Measurements from ENCODE around the gene LRRN2. TPM values are rescaled to one million over a fixed set of nuclear protein-coding genes. Genes with fewer than 3 reads are reported as not detected.

LRRN2 gene
- total RNA-seq, 1 donor: under 0.01 TPM

DNA sequence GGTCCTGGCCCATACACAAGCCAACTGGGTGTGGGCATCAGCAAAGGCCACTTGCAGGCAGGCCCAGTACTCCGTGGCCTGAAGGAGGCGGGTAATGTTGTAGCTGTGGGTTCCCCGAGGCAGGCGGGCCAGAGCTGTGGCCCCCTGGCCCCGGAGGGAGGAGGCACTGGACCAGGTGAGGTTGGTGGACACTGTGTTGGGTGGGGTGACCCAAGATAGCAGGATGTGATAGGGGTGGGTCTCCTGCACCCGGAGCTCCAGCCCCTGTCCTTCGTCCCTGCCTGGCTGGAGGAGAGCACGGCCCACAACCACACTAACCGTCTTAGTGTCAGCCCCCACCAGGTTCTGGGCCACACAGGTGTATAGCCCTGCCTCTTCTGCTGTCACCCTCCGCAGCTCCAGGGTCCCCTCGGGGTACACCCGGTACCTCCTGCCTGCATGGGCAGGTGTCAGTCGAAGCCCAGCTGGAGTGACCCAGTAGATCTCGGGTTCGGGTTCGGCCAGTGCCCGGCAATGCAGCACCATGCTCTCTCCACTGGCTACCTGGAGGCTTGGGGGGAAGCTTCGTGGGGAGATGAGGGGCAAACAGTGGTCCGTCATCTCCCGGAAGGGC is 67.3 kb downstream of the LRRN2 start:
- TF ChIP-seq, protein P1, sequence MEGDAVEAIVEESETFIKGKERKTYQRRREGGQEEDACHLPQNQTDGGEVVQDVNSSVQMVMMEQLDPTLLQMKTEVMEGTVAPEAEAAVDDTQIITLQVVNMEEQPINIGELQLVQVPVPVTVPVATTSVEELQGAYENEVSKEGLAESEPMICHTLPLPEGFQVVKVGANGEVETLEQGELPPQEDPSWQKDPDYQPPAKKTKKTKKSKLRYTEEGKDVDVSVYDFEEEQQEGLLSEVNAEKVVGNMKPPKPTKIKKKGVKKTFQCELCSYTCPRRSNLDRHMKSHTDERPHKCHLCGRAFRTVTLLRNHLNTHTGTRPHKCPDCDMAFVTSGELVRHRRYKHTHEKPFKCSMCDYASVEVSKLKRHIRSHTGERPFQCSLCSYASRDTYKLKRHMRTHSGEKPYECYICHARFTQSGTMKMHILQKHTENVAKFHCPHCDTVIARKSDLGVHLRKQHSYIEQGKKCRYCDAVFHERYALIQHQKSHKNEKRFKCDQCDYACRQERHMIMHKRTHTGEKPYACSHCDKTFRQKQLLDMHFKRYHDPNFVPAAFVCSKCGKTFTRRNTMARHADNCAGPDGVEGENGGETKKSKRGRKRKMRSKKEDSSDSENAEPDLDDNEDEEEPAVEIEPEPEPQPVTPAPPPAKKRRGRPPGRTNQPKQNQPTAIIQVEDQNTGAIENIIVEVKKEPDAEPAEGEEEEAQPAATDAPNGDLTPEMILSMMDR (IDR thresholded peaks at IDR 0.05; ENCODE audit: insufficient read depth, low read depth, low read length): no peak
- no peak overlapping the region for H3K4me3 ChIP-seq (ENCODE audit: low read depth, low read length)
- no peak for DNase-seq (ENCODE audit: low read depth)

DNA sequence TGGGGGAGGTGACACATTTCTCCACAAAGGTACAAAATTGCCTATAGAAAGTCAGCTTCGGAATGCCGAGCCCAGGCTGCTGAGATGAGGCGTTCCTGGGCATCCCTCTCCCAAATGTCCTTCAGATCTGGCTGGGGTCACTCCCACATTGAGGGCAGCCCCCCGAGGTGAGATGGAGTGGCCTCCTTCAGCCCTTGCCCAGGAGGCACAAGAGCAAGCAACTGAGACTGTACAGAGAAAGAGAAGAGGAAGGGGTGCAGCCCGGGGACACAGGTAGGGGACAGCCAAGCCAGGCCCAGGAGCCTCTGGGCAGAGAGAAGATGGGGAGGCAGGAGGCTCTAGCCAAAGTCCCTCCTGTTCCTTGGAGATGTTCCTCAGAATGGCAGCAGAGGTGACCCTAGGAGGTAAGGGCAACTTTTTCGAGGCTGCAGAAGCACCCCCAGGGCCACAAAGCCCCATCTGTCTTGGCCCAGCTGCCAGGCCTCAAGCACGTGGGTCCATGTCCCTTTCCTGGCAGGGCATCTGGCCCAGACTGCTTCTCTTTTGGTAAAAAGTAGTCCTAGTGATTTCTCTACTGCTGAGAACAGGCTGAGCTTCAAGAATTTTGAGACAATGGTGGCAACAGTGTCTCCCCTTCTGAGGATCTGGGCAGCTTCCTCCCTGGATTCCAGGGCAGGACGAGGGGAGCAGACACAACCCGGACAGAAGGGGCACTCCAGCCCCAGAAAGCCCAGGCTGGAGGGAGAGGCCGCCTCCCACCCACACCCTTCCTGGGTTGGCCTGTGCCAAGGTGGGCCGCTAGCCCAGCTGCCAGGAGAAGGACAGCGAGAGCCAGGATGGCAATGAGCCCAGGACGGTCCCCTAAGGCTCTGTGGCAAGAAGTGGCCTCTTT is 68.0 kb downstream of the LRRN2 start:
- no peak overlapping the region for H3K4me3 ChIP-seq (ENCODE audit: low read depth, low read length)
- TF ChIP-seq, protein P1 (IDR thresholded peaks at IDR 0.05; ENCODE audit: insufficient read depth, low read depth, low read length): no peak

DNA sequence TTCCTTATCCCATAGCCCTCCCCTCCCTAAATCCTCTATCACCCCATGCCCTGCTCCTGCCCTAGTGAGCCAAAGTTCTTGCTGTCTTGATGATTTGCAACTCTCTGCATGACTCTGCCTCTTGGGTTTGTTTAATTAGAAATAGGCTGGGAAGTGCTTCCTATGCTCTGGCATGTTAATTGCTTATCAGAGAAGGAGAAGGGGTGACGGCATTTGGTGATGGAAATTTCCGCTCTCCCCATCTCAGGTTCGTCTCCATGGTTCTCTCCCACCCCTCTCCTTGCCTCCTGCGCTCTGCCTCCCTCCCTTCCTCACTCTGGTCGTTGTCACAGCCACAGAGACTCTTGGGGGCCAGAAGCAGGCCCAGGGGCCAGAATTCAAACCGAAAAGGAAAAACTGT is 68.9 kb downstream of the LRRN2 start:
- TF ChIP-seq, protein P1 (IDR thresholded peaks at IDR 0.05; ENCODE audit: insufficient read depth, low read depth, low read length): no peak
- DNase-seq (ENCODE audit: low read depth): no peak
- H3K4me3 ChIP-seq (ENCODE audit: low read depth, low read length): no peak overlapping the region

More for the DNA sequence above, 68.0 kb downstream of the LRRN2 start:
- no peak for DNase-seq (ENCODE audit: low read depth)

DNA sequence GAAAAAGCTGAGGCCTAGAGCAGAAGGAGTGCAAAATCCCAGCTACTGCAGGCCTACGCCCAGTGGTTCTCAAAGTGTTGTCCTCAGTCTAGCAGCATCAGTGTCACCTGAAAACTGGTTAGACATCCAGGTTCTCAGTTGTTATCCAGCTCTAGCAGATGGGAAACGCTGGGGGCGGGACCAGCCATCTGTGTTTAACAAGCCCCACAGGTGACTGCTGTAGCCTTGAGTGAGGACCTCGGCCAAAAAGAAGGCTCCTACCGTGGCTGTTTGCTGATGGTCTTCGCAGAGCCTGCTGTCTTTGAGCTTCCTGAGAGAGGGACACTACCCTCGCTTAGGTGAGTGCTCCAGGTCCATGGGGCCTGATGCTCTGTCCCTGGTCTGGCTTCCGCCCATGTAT is 69.7 kb downstream of the LRRN2 start:
- DNase-seq (ENCODE audit: low read depth): no peak
- H3K4me3 ChIP-seq (ENCODE audit: low read depth, low read length): no peak overlapping the region
- TF ChIP-seq, protein P1 (IDR thresholded peaks at IDR 0.05; ENCODE audit: insufficient read depth, low read depth, low read length): no peak

DNA sequence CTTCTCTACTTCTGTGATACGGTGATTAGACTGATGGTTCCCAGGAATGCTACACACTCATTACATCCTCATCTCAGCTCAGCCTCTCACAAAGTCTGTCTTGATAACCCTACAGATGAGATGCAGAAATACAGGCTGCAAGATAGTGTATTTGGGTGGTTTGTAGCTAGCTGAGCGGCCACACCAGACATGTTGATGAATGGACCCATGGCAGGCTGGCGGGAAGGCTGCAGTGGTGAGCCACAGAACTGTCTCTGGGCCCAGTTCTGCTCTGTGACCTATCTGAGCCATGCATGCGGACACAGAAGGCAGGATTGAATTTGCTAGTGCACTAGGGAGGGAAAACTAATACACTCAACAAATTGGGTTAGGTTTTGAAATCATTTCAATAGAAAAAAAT is 71.9 kb downstream of the LRRN2 start:
- no peak for DNase-seq (ENCODE audit: low read depth)
- H3K4me3 ChIP-seq (ENCODE audit: low read depth, low read length): no peak overlapping the region
- TF ChIP-seq, protein P1 (IDR thresholded peaks at IDR 0.05; ENCODE audit: insufficient read depth, low read depth, low read length): no peak

DNA sequence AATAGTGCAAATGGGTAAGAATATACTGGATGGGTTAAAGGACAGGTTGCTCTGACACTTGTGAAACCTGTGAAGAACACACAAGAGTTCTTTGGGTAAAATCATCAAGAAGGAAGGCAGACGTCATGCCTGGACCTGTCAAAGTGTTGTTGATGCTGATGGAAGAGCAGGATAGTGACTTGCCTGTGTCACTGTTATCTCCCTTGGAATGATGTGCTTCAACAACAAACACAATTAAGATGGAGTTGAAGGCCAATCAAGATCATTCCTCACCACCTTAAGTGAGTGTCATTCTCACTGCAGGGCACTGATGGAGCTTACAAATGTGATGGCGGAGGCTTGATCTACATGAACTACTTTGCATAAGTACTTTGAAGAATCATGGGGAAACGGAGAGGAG is 73.2 kb downstream of the LRRN2 start:
- H3K4me3 ChIP-seq (ENCODE audit: low read depth, low read length): no peak overlapping the region
- no peak for DNase-seq (ENCODE audit: low read depth)
- TF ChIP-seq, protein P1 (IDR thresholded peaks at IDR 0.05; ENCODE audit: insufficient read depth, low read depth, low read length): no peak
